ENCODE results near the gene EED. TPM values are rescaled to one million over a fixed set of nuclear protein-coding genes. Genes with fewer than 3 reads are reported as not detected.
A peak's percentile ranks its signal among the peaks of the same experiment; 100 is the strongest.
"Not testable (repeated sequence)": the region's sequence is repeated elsewhere in the genome, so short reads cannot be mapped to it uniquely, and the experiment has no call there.

EED gene
- total RNA-seq, 1 donor from 2014 or later = 32.4 TPM

DNA sequence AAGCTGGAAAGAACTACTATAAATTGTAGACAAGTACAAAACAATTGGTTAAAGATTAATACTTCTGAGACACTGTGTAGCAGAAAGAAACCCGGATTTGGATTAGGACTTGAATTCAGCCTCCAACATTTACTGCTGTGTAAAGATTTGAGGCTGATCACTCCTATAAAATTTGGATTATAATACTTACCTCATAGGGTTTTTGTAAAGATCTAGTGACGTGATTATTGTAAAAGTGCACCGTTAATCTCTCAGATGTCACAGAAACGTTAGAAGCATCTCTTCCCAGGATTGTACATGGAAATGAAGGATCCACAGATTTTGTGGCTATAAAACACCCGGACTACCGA is 57.2 kb downstream of the EED start:
- Mint-ChIP-seq H3K36me3 (peaks cover 6% of the 10 kb centered on the region), H3K27me3 (ENCODE audit: low read depth) (peaks cover 9% of the 10 kb centered on the region), H3K4me1 (peaks cover 19% of the 10 kb centered on the region), H3K4me3 (peak overlapping the region; percentile 99), H3K27ac (peak overlapping the region; percentile 98), H3K9me3 (peaks cover 6% of the 10 kb centered on the region)
- DNase-seq (ENCODE audit: low spot score in 2 of 2, unreplicated experiment in 2 of 2) = no peak
- no peak for TF ChIP-seq CTCF (IDR thresholded peaks at IDR 0.05; ENCODE audit: unreplicated experiment)

- Mint-ChIP-seq H3K27me3 (ENCODE audit: low read depth) (peaks cover 9% of the 10 kb centered on the region), H3K9me3 (peaks cover 6% of the 10 kb centered on the region), H3K27ac (peak within 1 kb of the TSS; percentile 98), H3K36me3 (peaks cover 6% of the 10 kb centered on the region), H3K4me1 (peaks cover 19% of the 10 kb centered on the region), H3K4me3 (peak within 1 kb of the TSS; percentile 99)
- peak; percentile 87 to 90 for DNase-seq (ENCODE audit: low spot score in 2 of 2, unreplicated experiment in 2 of 2)
- no peak for TF ChIP-seq CTCF (IDR thresholded peaks at IDR 0.05; ENCODE audit: unreplicated experiment)
Measured at GRCh38 chr11:86302092-86302793, 57.7 kb downstream of the EED start, which contains the start of gene HIKESHI. TSS of gene HIKESHI (plus strand) at chr11:86302240. CDS start at chr11:86302449, 209 bp downstream.

GRCh38 chr11:86303257-86303656 is 58.7 kb downstream of the EED start:
- TF ChIP-seq CTCF (IDR thresholded peaks at IDR 0.05; ENCODE audit: unreplicated experiment) = no peak
- Mint-ChIP-seq H3K4me1 (peaks cover 19% of the 10 kb centered on the region), H3K27me3 (ENCODE audit: low read depth) (peaks cover 7% of the 10 kb centered on the region), H3K9me3 (peaks cover 2% of the 10 kb centered on the region), H3K27ac (peak overlapping the region; percentile 98), H3K36me3 (peaks cover 6% of the 10 kb centered on the region), H3K4me3 (peak overlapping the region; percentile 99)
- no peak for DNase-seq (ENCODE audit: low spot score in 2 of 2, unreplicated experiment in 2 of 2)

- DNase-seq (ENCODE audit: low spot score in 2 of 2, unreplicated experiment in 2 of 2); H3K4me3 Mint-ChIP-seq; H3K27ac Mint-ChIP-seq; H3K27me3 Mint-ChIP-seq (ENCODE audit: low read depth); H3K4me1 Mint-ChIP-seq: not testable (repeated sequence)
- Mint-ChIP-seq H3K9me3 (peaks cover 11% of the 10 kb centered on the region), H3K36me3 (peaks cover 49% of the 10 kb centered on the region)
Measured at GRCh38 chr11:86308710-86309109, 64.2 kb downstream of the EED start.

DNA sequence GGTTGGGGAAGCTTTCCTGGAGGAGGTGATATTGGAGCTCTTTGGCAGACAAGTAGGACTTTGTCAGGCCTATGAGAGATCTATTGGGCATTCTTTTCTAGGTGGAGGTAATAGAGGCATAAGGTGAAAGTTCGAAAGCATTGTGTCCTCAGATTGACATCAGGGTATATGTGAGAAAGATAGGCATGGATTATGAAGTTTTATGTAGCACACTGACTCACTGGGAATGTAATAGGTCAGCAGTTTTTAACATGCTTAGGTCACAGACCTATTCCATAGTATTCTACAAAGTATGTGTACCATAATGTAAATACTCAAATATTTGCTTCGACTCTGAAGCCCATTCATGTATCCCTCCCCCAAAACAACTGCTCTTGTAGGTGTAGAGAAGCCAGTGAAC is 69.2 kb downstream of the EED start:
- no peak overlapping the region for H3K27ac Mint-ChIP-seq
- H3K36me3 Mint-ChIP-seq = peaks cover 62% of the 10 kb centered on the region
- no peaks in the 10 kb centered on the region for H3K4me1 Mint-ChIP-seq

More for the DNA sequence above, 69.2 kb downstream of the EED start:
- no peaks in the 10 kb centered on the region for H3K27me3 Mint-ChIP-seq (ENCODE audit: low read depth)
- H3K4me3 Mint-ChIP-seq = no peak overlapping the region
- no peak for TF ChIP-seq CTCF (IDR thresholded peaks at IDR 0.05; ENCODE audit: unreplicated experiment)
- peaks cover 11% of the 10 kb centered on the region for H3K9me3 Mint-ChIP-seq
- DNase-seq (ENCODE audit: low spot score in 2 of 2, unreplicated experiment in 2 of 2) = no peak
